ENCODE data around the gene DLG2.
"Not testable (repeated sequence)": the region's sequence is repeated elsewhere in the genome, so short reads cannot be mapped to it uniquely, and the experiment has no call there.

GRCh38 chr11:85606237-85606636, 20.9 kb downstream of the DLG2 start:
- not testable (repeated sequence) for TF ChIP-seq CTCF, POLR2AphosphoS5, EP300, POLR2A (IDR thresholded peaks at IDR 0.05)
